Thoracic aorta (tissue), 2 donors: Measurements from ENCODE around the gene LUZP1. TPM values are rescaled to one million over a fixed set of nuclear protein-coding genes. Genes with fewer than 3 reads are reported as not detected.

ENCODE experiments used
- ATAC-seq: fragments of 150-250 bp; one replicate; pipeline ENCODE4 v1.8.0; 2017; ENCODE audit warnings: low read depth; ENCODE audit not compliant: insufficient number of reproducible peaks, low FRiP score
- DNase-seq: peaks from one replicate; pipeline ENCODE4 v3.0.0-alpha.2; 2020; ENCODE audit warnings: low spot score
- H3K27ac ChIP-seq, 2 donors: fragments of 200-600 bp; sonication (generic); 1 replicate in 1 of 2; 2 replicates in 1 of 2; pipeline ENCODE4 v1.5.1; 2016; ENCODE audit warnings: mild to moderate bottlenecking in 2 of 2, moderate library complexity in 2 of 2
- H3K27me3 ChIP-seq: fragments of 200-600 bp; sonication (generic); replicated peaks from 2 replicates; pipeline ENCODE4 v1.6.0; 2016; ENCODE audit warnings: mild to moderate bottlenecking; ENCODE audit not compliant: insufficient read depth
- H3K36me3 ChIP-seq: fragments of 200-600 bp; sonication (generic); one replicate; pipeline ENCODE4 v1.5.1; 2016
- H3K4me1 ChIP-seq, 2 donors: fragments of 200-600 bp; sonication (generic); 1 replicate in 1 of 2; 2 replicates in 1 of 2; pipeline versions ENCODE4 v1.5.1 to v1.6.0; 2016; ENCODE audit warnings: low read depth in 2 of 2, mild to moderate bottlenecking in 1 of 2; ENCODE audit not compliant: control insufficient read depth in 1 of 2
- H3K4me3 ChIP-seq: fragments of 200-600 bp; sonication (generic); 2 replicates; pipeline ENCODE4 v1.5.1; 2016; ENCODE audit warnings: mild to moderate bottlenecking
- H3K9me3 ChIP-seq: fragments of 200-600 bp; sonication (generic); 2 replicates; pipeline ENCODE4 v1.5.1; 2016
- CTCF ChIP-seq: fragments of 200-600 bp; sonication (generic); IDR thresholded peaks from one replicate; pipeline ENCODE4 v1.5.1; 2019; ENCODE audit warnings: antibody characterized with exemption
- total RNA-seq, 2 donors: library from RNA; depleted of rRNA; stranded (reverse); fragments of >200 nt; gene quantifications; one replicate each; pipeline versions ENCODE4 v1.1.0 to v1.2.3, GENCODE V29; 2016

The LUZP1 gene
- total RNA-seq, 2 donors from 2014 or later, result 17.9 to 38.4 TPM

DNA sequence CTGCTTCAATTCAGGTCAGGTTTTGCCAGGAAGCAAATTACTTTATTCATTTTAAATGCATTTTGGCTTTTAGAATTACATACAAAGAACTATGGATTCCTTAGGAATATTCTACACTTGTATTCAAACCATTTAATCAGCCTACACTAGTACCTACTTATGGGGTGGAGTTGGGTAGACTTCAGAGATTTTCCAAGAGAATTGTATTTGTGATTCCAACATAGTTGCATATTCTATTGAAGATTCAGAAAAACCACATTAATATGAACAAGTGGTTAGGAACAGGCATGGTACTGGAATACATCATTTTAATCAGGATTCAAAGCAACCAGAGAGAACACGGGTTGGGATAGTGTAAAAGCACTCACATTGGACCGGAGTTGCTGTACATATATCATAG is 33.4 kb downstream of the LUZP1 start:
- Histone ChIP-seq H3K27ac (no peak overlapping the region), H3K36me3 (no peaks in the 10 kb centered on the region), H3K27me3 (no peaks in the 10 kb centered on the region), H3K9me3 (no peaks in the 10 kb centered on the region), H3K4me1 (peaks cover 0 to 7% of the 10 kb centered on the region in 2 donors), H3K4me3 (no peak overlapping the region)
- ATAC-seq (no peak), DNase-seq (no peak)
- TF ChIP-seq CTCF, result no peak

DNA sequence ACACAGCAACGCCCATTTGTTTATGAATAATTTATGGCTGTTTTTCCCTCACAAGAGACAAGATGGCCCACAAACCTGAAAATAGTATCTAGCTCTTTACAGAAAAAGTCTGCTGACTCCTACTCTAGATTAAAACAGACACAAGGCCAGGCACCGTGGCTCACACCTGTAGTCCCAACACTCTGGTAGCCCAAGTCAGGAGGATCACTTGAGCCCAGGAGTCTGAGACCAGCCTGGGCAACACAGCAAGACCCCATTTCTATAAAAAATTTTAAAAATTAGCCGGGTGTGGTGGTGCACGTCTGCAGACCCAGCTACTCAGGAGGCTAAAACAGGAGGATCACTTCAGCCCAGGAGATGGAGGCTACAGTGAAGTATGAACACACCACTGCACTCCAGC is 34.6 kb downstream of the LUZP1 start:
- Histone ChIP-seq H3K36me3 (no peaks in the 10 kb centered on the region), H3K4me1 (peaks cover 0 to 15% of the 10 kb centered on the region in 2 donors), H3K9me3 (no peaks in the 10 kb centered on the region), H3K27me3 (no peaks in the 10 kb centered on the region), H3K4me3 (no peak overlapping the region), H3K27ac (no peak overlapping the region)
- no peak for DNase-seq
- TF ChIP-seq CTCF, result no peak
- no peak for ATAC-seq

GRCh38 chr1:23133587-23133986 is 35.1 kb downstream of the LUZP1 start:
- Histone ChIP-seq H3K27me3 (no peaks in the 10 kb centered on the region), H3K4me1 (peaks cover 0 to 15% of the 10 kb centered on the region in 2 donors), H3K36me3 (no peaks in the 10 kb centered on the region), H3K27ac (no peak overlapping the region), H3K9me3 (no peaks in the 10 kb centered on the region), H3K4me3 (no peak overlapping the region)
- no peak for TF ChIP-seq CTCF
- DNase-seq (no peak), ATAC-seq (no peak)

DNA sequence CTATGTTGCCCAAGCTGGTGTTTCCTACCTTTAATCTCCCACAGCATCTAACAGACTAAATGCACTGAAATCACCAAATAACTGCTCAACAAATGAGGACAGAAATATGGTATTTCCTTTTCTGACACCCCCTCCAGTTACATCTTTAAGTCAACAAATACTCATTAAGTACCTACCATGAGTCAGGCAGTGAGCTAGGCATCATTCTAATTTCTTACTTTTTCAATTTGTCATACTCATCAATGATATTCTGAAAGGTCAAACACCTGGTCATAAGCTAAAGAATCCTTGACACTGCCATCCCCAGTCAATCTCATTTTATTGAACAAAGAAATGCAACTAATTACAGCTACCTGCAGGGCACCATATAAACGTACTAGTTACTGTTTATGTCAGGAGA is 36.6 kb downstream of the LUZP1 start:
- H3K27ac ChIP-seq, result no peak overlapping the region
- no peak for ATAC-seq
- TF ChIP-seq CTCF, result no peak
- H3K36me3 ChIP-seq, result no peaks in the 10 kb centered on the region
- no peak for DNase-seq
- no peaks in the 10 kb centered on the region for H3K27me3 ChIP-seq
- peaks cover 3 to 16% of the 10 kb centered on the region in 2 donors for H3K4me1 ChIP-seq
- H3K4me3 ChIP-seq, result no peak overlapping the region
- H3K9me3 ChIP-seq, result no peaks in the 10 kb centered on the region

GRCh38 chr1:23129846-23130245 is 38.8 kb downstream of the LUZP1 start:
- H3K27ac ChIP-seq, result no peak overlapping the region
- no peak for ATAC-seq
- H3K27me3 ChIP-seq, result no peaks in the 10 kb centered on the region
- H3K9me3 ChIP-seq, result no peaks in the 10 kb centered on the region
- H3K4me3 ChIP-seq, result no peak overlapping the region
- no peak for DNase-seq
- H3K4me1 ChIP-seq, result peaks cover 22 to 26% of the 10 kb centered on the region in 2 donors
- no peaks in the 10 kb centered on the region for H3K36me3 ChIP-seq
- TF ChIP-seq CTCF, result no peak
